ENCODE measurements around the gene HIVEP1. TPM values are rescaled to one million over a fixed set of nuclear protein-coding genes. Genes with fewer than 3 reads are reported as not detected.
"Not testable (repeated sequence)": the region's sequence is repeated elsewhere in the genome, so short reads cannot be mapped to it uniquely, and the experiment has no call there.

HIVEP1 gene
- total RNA-seq, 2 experiments from 2014 or later, result 22.1 to 22.6 TPM

DNA sequence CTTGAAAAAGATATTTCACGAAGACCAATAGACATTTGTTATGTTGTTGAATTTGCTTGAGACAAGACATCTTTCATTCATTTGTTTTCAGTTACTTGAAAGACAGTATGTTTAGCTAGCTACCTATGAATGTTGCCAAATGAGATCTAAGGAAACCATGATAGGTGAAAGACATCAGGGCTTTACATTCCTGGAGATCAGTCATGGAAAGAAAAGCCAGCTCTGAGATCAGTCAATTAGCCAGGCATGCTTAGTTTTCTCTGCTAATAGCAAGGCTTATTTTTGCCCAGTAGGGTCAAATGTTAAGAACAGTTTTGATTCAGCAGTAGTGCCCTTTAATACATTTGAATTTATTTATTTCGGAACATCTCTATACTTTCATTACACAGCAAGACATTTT is 161.5 kb downstream of the HIVEP1 start:
- no peak for TF ChIP-seq EZH2phosphoT487 (IDR thresholded peaks at IDR 0.05; ENCODE audit: borderline replicate concordance, low read depth, low read length)
- TF ChIP-seq, protein P1, sequence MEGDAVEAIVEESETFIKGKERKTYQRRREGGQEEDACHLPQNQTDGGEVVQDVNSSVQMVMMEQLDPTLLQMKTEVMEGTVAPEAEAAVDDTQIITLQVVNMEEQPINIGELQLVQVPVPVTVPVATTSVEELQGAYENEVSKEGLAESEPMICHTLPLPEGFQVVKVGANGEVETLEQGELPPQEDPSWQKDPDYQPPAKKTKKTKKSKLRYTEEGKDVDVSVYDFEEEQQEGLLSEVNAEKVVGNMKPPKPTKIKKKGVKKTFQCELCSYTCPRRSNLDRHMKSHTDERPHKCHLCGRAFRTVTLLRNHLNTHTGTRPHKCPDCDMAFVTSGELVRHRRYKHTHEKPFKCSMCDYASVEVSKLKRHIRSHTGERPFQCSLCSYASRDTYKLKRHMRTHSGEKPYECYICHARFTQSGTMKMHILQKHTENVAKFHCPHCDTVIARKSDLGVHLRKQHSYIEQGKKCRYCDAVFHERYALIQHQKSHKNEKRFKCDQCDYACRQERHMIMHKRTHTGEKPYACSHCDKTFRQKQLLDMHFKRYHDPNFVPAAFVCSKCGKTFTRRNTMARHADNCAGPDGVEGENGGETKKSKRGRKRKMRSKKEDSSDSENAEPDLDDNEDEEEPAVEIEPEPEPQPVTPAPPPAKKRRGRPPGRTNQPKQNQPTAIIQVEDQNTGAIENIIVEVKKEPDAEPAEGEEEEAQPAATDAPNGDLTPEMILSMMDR (conservative IDR thresholded peaks at IDR 0.05; ENCODE audit: low read length), result no peak
- Histone ChIP-seq H3K36me3 (ENCODE audit: insufficient read depth, low read length) (no peaks in the 10 kb centered on the region), H3K79me2 (ENCODE audit: insufficient read depth, low read depth, low read length) (no peaks in the 10 kb centered on the region), H3K9me3 (ENCODE audit: low read length) (no peaks in the 10 kb centered on the region), H3K4me3 (ENCODE audit: low read depth, low read length, poor library complexity, severe bottlenecking) (no peak overlapping the region), H4K20me1 (ENCODE audit: insufficient read depth, low read length) (no peaks in the 10 kb centered on the region), H3K4me2 (ENCODE audit: low read length) (no peak overlapping the region), H3K27ac (ENCODE audit: low read depth, low read length, poor library complexity, severe bottlenecking) (no peak overlapping the region), H3K9me2 (ENCODE audit: insufficient read depth, low read length) (no peaks in the 10 kb centered on the region), H2AFZ (ENCODE audit: low read length) (no peak overlapping the region), H3K4me1 (ENCODE audit: insufficient read depth, low read length, poor library complexity, severe bottlenecking) (no peaks in the 10 kb centered on the region)
- intact Hi-C loops (cut with micrococcal nuclease; ENCODE audit: unreplicated experiment), result no loop called here
- DNase-seq (ENCODE audit: low spot score), result no peak
- ChIA-PET POLR2A (no interaction called here), CTCF (ENCODE audit: unreplicated experiment) (no interaction called here)
- no TSS peak for BruUV-seq (replicated peaks)

DNA sequence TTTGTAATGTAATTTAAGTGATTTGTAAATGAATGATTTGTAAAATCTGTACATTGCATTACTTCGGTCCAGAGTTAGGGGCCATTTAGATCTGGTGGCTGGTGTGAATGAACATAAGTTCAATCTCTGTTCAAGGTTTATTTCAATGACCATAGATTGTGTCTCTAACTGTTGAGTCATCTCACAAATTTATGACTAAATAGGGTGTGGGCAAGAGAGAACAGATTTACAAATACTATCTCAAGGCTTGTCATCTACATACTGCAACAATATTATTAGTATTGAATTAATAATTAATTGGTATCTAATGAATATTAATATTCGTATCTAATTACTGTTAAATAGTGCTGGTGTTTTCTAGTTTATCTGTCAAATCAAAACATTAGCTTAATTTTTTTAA is 162.8 kb downstream of the HIVEP1 start:
- BruUV-seq (replicated peaks), result no TSS peak
- intact Hi-C loops (cut with micrococcal nuclease; ENCODE audit: unreplicated experiment), result no loop called here
- no peaks in the 10 kb centered on the region for H3K79me2 ChIP-seq (ENCODE audit: insufficient read depth, low read depth, low read length)

DNA sequence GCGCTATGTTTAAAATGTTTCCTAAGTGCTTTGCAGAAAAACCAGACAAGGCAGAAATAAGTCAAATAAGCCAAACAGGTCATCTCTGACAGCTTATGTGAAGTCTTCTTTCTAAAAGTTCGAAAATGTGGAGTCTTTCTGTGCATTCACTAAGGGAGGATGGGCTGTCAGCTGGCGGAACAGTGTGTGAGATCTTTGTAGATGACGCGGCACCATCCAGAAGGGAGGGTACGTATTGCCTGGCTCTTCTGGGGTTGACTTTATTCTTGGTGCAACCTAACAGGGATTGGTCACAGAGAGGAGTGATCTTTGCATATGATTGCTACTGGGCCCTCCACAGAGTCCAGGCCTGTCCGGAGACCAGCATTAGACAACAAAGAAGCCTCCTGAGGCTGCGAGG is 163.5 kb downstream of the HIVEP1 start:
- no peaks in the 10 kb centered on the region for H3K9me3 ChIP-seq (ENCODE audit: low read length)
- intact Hi-C loops (cut with micrococcal nuclease; ENCODE audit: unreplicated experiment), result no loop called here
- no peak overlapping the region for H2AFZ ChIP-seq (ENCODE audit: low read length)
- POLR2A ChIA-PET, result interaction anchor here (0.5 kb wide), 1 partner anchor 411 kb away, joined by 5 read pairs; no protein-coding TSS in a partner anchor
- no peak for TF ChIP-seq EZH2phosphoT487 (IDR thresholded peaks at IDR 0.05; ENCODE audit: borderline replicate concordance, low read depth, low read length)
- TF ChIP-seq, protein P1 (conservative IDR thresholded peaks at IDR 0.05; ENCODE audit: low read length), result no peak
- no peaks in the 10 kb centered on the region for H3K9me2 ChIP-seq (ENCODE audit: insufficient read depth, low read length)
- no TSS peak for BruUV-seq (replicated peaks)
- H3K27ac ChIP-seq (ENCODE audit: low read depth, low read length, poor library complexity, severe bottlenecking), result no peak overlapping the region
- H3K79me2 ChIP-seq (ENCODE audit: insufficient read depth, low read depth, low read length), result no peaks in the 10 kb centered on the region
- CTCF ChIA-PET (ENCODE audit: unreplicated experiment), result no interaction called here
- H4K20me1 ChIP-seq (ENCODE audit: insufficient read depth, low read length), result no peaks in the 10 kb centered on the region
- no peaks in the 10 kb centered on the region for H3K4me1 ChIP-seq (ENCODE audit: insufficient read depth, low read length, poor library complexity, severe bottlenecking)
- no peak for DNase-seq (ENCODE audit: low spot score)
- H3K4me3 ChIP-seq (ENCODE audit: low read depth, low read length, poor library complexity, severe bottlenecking), result no peak overlapping the region
- no peaks in the 10 kb centered on the region for H3K36me3 ChIP-seq (ENCODE audit: insufficient read depth, low read length)
- H3K4me2 ChIP-seq (ENCODE audit: low read length), result no peak overlapping the region

More for the DNA sequence above, 162.8 kb downstream of the HIVEP1 start:
- Histone ChIP-seq H3K36me3 (ENCODE audit: insufficient read depth, low read length) (no peaks in the 10 kb centered on the region), H3K4me3 (ENCODE audit: low read depth, low read length, poor library complexity, severe bottlenecking) (no peak overlapping the region), H4K20me1 (ENCODE audit: insufficient read depth, low read length) (no peaks in the 10 kb centered on the region), H3K9me3 (ENCODE audit: low read length) (no peaks in the 10 kb centered on the region), H3K4me2 (ENCODE audit: low read length) (no peak overlapping the region), H2AFZ (ENCODE audit: low read length) (no peak overlapping the region), H3K9me2 (ENCODE audit: insufficient read depth, low read length) (no peaks in the 10 kb centered on the region), H3K4me1 (ENCODE audit: insufficient read depth, low read length, poor library complexity, severe bottlenecking) (no peaks in the 10 kb centered on the region), H3K27ac (ENCODE audit: low read depth, low read length, poor library complexity, severe bottlenecking) (no peak overlapping the region)
- POLR2A ChIA-PET, result interaction anchor here (0.5 kb wide), 1 partner anchor 412 kb away, joined by 5 read pairs; no protein-coding TSS in a partner anchor
- CTCF ChIA-PET (ENCODE audit: unreplicated experiment), result no interaction called here
- no peak for TF ChIP-seq EZH2phosphoT487 (IDR thresholded peaks at IDR 0.05; ENCODE audit: borderline replicate concordance, low read depth, low read length)
- TF ChIP-seq, protein P1 (conservative IDR thresholded peaks at IDR 0.05; ENCODE audit: low read length), result no peak
- no peak for DNase-seq (ENCODE audit: low spot score)

DNA sequence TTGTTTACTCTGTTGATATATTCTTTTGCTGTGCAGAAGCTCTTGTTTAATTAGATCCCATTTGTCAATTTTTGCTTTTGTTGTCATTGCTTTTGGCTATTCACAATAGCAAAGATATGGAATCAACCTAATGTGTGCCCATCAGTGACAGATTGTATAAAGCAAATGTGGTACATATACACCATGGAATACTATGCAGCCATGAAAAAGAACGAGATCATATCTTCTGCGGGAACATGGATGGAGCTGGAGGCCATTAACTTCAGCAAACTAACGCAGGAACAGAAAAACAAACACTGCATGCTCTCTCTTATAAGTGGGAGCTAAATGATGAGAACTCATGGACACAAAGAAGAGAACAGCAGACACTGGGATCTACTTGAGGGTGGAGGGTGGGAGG is 164.7 kb downstream of the HIVEP1 start:
- CTCF ChIA-PET (ENCODE audit: unreplicated experiment); DNase-seq (ENCODE audit: low spot score); H3K9me3 ChIP-seq (ENCODE audit: low read length); H3K79me2 ChIP-seq (ENCODE audit: insufficient read depth, low read depth, low read length); H3K9me2 ChIP-seq (ENCODE audit: insufficient read depth, low read length); H2AFZ ChIP-seq (ENCODE audit: low read length); H3K36me3 ChIP-seq (ENCODE audit: insufficient read depth, low read length); H3K4me1 ChIP-seq (ENCODE audit: insufficient read depth, low read length, poor library complexity, severe bottlenecking); POLR2A ChIA-PET; H3K4me2 ChIP-seq (ENCODE audit: low read length); H3K27ac ChIP-seq (ENCODE audit: low read depth, low read length, poor library complexity, severe bottlenecking); BruUV-seq (replicated peaks); intact Hi-C loops (cut with micrococcal nuclease; ENCODE audit: unreplicated experiment); H4K20me1 ChIP-seq (ENCODE audit: insufficient read depth, low read length); H3K4me3 ChIP-seq (ENCODE audit: low read depth, low read length, poor library complexity, severe bottlenecking): not testable (repeated sequence)
